Effector memory CD4-positive, alpha-beta T cell (primary cell): ENCODE measurements around the gene SYVN1.

ENCODE experiments used
- DNase-seq, 3 donors: peaks; one replicate each; pipeline ENCODE4 v3.0.0-alpha.2; 2020
- H3K27ac ChIP-seq: 2 replicates; pipeline ENCODE4 v1.7.0; 2013; ENCODE audit warnings: mild to moderate bottlenecking, low read length, moderate library complexity; ENCODE audit not compliant: insufficient read depth, poor library complexity, severe bottlenecking
- H3K27me3 ChIP-seq: replicated peaks from 2 replicates; pipeline ENCODE4 v1.7.0; 2013; ENCODE audit warnings: mild to moderate bottlenecking, low read length; ENCODE audit not compliant: insufficient read depth, control insufficient read depth, poor library complexity, severe bottlenecking
- H3K36me3 ChIP-seq: 2 replicates; pipeline ENCODE4 v1.7.0; 2013; ENCODE audit warnings: mild to moderate bottlenecking, low read length, moderate library complexity; ENCODE audit not compliant: control insufficient read depth, insufficient read depth
- H3K4me1 ChIP-seq: 2 replicates; pipeline ENCODE4 v1.7.0; 2013; ENCODE audit warnings: low read length, mild to moderate bottlenecking; ENCODE audit not compliant: control insufficient read depth, insufficient read depth, poor library complexity, severe bottlenecking
- H3K4me3 ChIP-seq: 2 replicates; pipeline ENCODE4 v1.7.0; 2013; ENCODE audit warnings: low read length, low read depth, mild to moderate bottlenecking; ENCODE audit not compliant: insufficient read depth, poor library complexity, severe bottlenecking
- H3K9me3 ChIP-seq: 2 replicates; pipeline ENCODE4 v1.7.0; 2013; ENCODE audit warnings: mild to moderate bottlenecking, low read length, moderate library complexity; ENCODE audit not compliant: control insufficient read depth

Gene SYVN1

GRCh38 chr11:65134952-65135632, 773 bp upstream of the SYVN1 start:
- peak; percentile 77 to 84 (median 83) for DNase-seq
- Histone ChIP-seq H3K36me3 (peaks cover 29% of the 10 kb centered on the region), H3K4me3 (peak overlapping the region; percentile 83), H3K27ac (peak overlapping the region; percentile 99), H3K27me3 (no peaks in the 10 kb centered on the region), H3K4me1 (peaks cover 21% of the 10 kb centered on the region), H3K9me3 (no peaks in the 10 kb centered on the region)

GRCh38 chr11:65133724-65134123, 595 bp downstream of the SYVN1 start:
- peaks cover 21% of the 10 kb centered on the region for H3K4me1 ChIP-seq
- H3K27ac ChIP-seq = peak overlapping the region; percentile 99
- H3K36me3 ChIP-seq = peaks cover 43% of the 10 kb centered on the region
- DNase-seq = no peak
- no peaks in the 10 kb centered on the region for H3K9me3 ChIP-seq
- H3K4me3 ChIP-seq = peak overlapping the region; percentile 83
- no peaks in the 10 kb centered on the region for H3K27me3 ChIP-seq

GRCh38 chr11:65132988-65133700, 1.2 kb downstream of the SYVN1 start:
- Histone ChIP-seq H3K36me3 (peaks cover 48% of the 10 kb centered on the region), H3K9me3 (no peaks in the 10 kb centered on the region), H3K27ac (peak overlapping the region; percentile 99), H3K27me3 (no peaks in the 10 kb centered on the region), H3K4me1 (peaks cover 21% of the 10 kb centered on the region), H3K4me3 (peak overlapping the region; percentile 83)
- peak in 1 of 3 donors; percentile 49 for DNase-seq

- DNase-seq = no peak
- Histone ChIP-seq H3K4me1 (peaks cover 21% of the 10 kb centered on the region), H3K9me3 (no peaks in the 10 kb centered on the region), H3K27ac (no peak overlapping the region), H3K4me3 (no peak overlapping the region), H3K27me3 (no peaks in the 10 kb centered on the region), H3K36me3 (peaks cover 56% of the 10 kb centered on the region)
Measured at GRCh38 chr11:65132238-65132987, 1.9 kb downstream of the SYVN1 start.

- Histone ChIP-seq H3K4me1 (peaks cover 21% of the 10 kb centered on the region), H3K36me3 (peaks cover 61% of the 10 kb centered on the region), H3K27ac (no peak overlapping the region), H3K9me3 (no peaks in the 10 kb centered on the region), H3K27me3 (no peaks in the 10 kb centered on the region), H3K4me3 (no peak overlapping the region)
- no peak for DNase-seq
Measured at GRCh38 chr11:65131895-65132237, 2.5 kb downstream of the SYVN1 start.

- Histone ChIP-seq H3K36me3 (peaks cover 66% of the 10 kb centered on the region), H3K27ac (no peak overlapping the region), H3K4me1 (peaks cover 21% of the 10 kb centered on the region), H3K27me3 (no peaks in the 10 kb centered on the region), H3K9me3 (no peaks in the 10 kb centered on the region), H3K4me3 (no peak overlapping the region)
- no peak for DNase-seq
Measured at GRCh38 chr11:65131417-65131776, 2.9 kb downstream of the SYVN1 start.

GRCh38 chr11:65130631-65131416, 3.5 kb downstream of the SYVN1 start:
- no peak overlapping the region for H3K27ac ChIP-seq
- H3K4me3 ChIP-seq = no peak overlapping the region
- peaks cover 17% of the 10 kb centered on the region for H3K4me1 ChIP-seq
- DNase-seq = no peak
- H3K27me3 ChIP-seq = no peaks in the 10 kb centered on the region
- no peaks in the 10 kb centered on the region for H3K9me3 ChIP-seq
- peaks cover 71% of the 10 kb centered on the region for H3K36me3 ChIP-seq

- no peaks in the 10 kb centered on the region for H3K27me3 ChIP-seq
- H3K9me3 ChIP-seq = no peaks in the 10 kb centered on the region
- H3K4me1 ChIP-seq = peaks cover 10% of the 10 kb centered on the region
- H3K4me3 ChIP-seq = no peak overlapping the region
- peaks cover 80% of the 10 kb centered on the region for H3K36me3 ChIP-seq
- no peak for DNase-seq
- H3K27ac ChIP-seq = no peak overlapping the region
Measured at GRCh38 chr11:65129649-65130441, 4.5 kb downstream of the SYVN1 start.
